ENCODE measurements around the gene BCAS1.
"Not testable (repeated sequence)": the region's sequence is repeated elsewhere in the genome, so short reads cannot be mapped to it uniquely, and the experiment has no call there.

The BCAS1 gene

DNA sequence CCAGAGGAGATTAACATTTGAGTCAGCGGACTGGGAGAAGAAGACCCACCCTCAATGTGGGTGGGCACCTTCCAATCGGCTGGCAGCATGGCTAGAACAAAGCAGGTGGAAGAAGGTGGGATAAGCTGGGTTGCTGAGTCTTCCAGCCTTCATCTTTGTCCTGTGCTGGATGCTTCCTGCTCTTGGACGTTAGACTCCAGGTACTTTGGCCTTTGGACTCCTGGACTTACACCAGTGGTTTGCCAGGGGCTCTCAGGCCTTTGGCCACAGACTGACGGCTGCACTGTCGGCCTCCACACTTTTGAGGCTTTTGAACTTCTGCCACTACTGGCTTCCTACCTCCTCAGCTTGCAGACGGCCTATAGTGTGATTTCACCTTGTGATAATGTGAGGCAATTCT, 50.8 kb downstream of the BCAS1 start:
- DNase-seq (ENCODE audit: extremely low read depth, low read depth): no peak
- TF ChIP-seq, protein P1, sequence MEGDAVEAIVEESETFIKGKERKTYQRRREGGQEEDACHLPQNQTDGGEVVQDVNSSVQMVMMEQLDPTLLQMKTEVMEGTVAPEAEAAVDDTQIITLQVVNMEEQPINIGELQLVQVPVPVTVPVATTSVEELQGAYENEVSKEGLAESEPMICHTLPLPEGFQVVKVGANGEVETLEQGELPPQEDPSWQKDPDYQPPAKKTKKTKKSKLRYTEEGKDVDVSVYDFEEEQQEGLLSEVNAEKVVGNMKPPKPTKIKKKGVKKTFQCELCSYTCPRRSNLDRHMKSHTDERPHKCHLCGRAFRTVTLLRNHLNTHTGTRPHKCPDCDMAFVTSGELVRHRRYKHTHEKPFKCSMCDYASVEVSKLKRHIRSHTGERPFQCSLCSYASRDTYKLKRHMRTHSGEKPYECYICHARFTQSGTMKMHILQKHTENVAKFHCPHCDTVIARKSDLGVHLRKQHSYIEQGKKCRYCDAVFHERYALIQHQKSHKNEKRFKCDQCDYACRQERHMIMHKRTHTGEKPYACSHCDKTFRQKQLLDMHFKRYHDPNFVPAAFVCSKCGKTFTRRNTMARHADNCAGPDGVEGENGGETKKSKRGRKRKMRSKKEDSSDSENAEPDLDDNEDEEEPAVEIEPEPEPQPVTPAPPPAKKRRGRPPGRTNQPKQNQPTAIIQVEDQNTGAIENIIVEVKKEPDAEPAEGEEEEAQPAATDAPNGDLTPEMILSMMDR (IDR thresholded peaks at IDR 0.05; ENCODE audit: low read depth, low read length, missing control alignments): no peak

DNA sequence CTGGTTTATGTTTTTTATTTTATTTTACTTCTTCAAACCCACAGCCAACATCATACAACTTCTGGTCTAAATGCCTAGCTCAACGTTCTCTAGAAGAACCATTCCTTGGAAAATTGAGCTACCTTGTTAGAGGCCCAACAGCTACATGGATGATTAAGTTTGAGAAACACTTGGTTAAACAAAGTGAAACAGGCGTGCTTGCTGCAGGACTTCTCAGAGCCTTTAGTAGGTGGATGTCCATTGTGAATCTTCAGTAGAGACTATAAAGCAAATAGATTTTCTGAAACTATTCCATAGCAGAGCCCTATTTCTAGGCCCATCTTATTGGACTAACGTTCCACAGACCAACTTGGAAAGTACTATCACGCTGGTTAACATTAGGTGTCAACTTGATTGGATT, 51.3 kb downstream of the BCAS1 start:
- DNase-seq (ENCODE audit: extremely low read depth, low read depth): no peak
- TF ChIP-seq, protein P1 (IDR thresholded peaks at IDR 0.05; ENCODE audit: low read depth, low read length, missing control alignments): no peak
- H3K4me3 ChIP-seq (replicated peaks; ENCODE audit: low read depth, low read length): no peak overlapping the region

More for the DNA sequence above, 50.8 kb downstream of the BCAS1 start:
- no peak overlapping the region for H3K4me3 ChIP-seq (replicated peaks; ENCODE audit: low read depth, low read length)

DNA sequence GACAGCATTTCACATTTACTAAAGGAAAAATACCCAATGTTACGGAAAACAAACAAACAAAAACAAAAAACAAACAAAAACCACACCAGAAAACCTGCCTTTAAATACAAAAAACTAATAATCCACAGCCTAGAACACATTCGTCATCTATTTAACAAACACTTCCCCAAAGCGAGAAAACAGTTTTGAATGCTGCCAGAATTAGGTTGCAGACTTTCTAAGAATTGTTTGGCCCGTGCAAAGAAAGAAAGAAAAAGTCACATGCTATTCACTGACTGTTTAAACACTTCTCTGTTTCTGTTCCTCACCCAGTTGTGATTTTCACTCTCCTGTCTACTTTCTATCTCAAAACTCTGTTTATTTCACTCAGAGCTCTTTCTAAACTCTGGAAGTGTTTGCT, 52.5 kb downstream of the BCAS1 start:
- DNase-seq (ENCODE audit: extremely low read depth, low read depth): no peak
- H3K4me3 ChIP-seq (replicated peaks; ENCODE audit: low read depth, low read length): no peak overlapping the region
- TF ChIP-seq, protein P1 (IDR thresholded peaks at IDR 0.05; ENCODE audit: low read depth, low read length, missing control alignments): no peak

DNA sequence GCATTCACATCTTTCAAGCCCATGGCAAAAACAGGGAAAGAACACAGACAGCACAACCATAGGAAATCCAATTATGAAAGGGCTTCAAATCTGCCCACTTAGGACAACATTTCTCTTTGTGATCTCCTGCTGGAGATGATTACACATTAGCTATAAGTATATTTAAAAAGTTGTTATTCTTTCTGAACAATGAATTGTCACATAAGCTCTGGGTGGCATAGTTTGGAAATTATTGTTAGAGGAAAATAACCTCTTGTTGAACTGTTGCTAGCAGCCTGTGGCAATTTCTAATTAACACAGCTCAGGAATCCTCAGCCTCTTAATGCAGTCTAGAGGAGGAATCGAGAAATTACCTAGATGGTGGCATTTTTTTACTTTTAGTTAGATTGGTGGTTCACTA, 54.9 kb downstream of the BCAS1 start:
- TF ChIP-seq, protein P1 (IDR thresholded peaks at IDR 0.05; ENCODE audit: low read depth, low read length, missing control alignments): no peak
- H3K4me3 ChIP-seq (replicated peaks; ENCODE audit: low read depth, low read length): no peak overlapping the region
- DNase-seq (ENCODE audit: extremely low read depth, low read depth): no peak

DNA sequence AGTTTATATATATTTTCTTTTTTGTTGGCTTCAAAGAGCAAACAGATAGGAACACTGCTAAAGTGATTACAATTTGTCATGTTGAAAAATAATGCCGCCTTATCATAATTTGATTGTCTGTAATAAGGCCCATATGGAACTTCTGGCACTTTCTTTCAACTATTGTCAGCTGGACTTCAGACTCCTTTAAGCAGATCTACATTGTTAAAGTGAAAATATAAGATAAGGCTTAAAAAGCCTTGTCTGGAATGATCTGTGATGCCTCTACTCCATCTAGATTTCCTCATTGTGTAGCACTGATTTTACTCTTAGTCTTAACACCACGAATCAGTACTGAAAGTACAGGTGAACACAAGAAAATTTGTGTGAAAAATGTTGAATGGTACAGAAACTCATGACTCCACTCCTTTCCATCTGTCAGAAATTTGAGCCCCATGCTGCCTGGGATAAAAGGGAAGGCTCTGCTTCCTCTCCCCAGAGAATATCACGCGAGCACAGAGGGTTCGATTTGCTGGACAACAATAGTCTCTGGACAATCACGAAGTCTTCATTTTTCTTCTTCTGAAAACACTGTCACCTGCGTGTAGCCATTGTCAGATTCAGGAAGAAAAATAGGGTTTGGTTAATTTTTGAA, 56.0 kb downstream of the BCAS1 start:
- H3K4me3 ChIP-seq (replicated peaks; ENCODE audit: low read depth, low read length): no peak overlapping the region
- no peak for DNase-seq (ENCODE audit: extremely low read depth, low read depth)
- TF ChIP-seq, protein P1 (IDR thresholded peaks at IDR 0.05; ENCODE audit: low read depth, low read length, missing control alignments): no peak

DNA sequence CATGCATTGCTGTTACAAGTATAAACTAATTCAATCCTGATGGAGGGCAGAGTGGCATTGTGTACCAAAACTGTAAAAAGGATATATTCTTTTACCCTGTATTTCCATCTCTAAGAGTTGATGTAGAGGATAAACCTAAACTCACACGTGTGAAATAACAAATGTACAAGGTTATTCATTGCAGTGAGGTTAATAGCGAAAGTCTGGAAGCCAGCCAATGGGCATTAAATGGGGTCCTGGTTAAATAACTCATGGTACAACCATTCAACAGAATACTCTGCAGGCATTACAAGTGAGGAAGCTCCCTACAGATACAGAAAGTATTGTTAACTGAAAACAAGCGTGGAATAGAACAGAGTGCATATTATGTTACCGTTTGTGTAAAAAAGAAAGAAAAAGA, 56.9 kb downstream of the BCAS1 start:
- TF ChIP-seq, protein P1 (IDR thresholded peaks at IDR 0.05; ENCODE audit: low read depth, low read length, missing control alignments): no peak
- no peak overlapping the region for H3K4me3 ChIP-seq (replicated peaks; ENCODE audit: low read depth, low read length)
- no peak for DNase-seq (ENCODE audit: extremely low read depth, low read depth)

DNA sequence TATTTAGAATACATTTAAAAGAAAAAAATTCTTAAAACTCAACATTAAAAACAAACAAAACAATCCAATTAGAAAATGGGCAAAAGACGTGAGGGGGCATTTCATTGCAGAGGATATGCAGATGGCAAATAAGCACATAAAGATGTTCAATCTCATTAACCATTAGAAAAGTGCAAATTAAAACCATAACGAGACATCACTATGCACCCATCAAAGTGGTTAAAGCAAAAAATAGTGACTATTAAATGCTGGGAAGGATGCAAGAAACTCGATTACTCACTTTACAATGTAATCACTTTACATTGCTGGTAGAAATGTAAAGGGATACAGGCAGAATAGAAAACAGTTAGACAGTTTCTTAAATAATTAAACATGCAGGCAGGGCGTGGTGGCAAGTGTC, 59.0 kb downstream of the BCAS1 start:
- H3K4me3 ChIP-seq (replicated peaks; ENCODE audit: low read depth, low read length): no peak overlapping the region
- no peak for DNase-seq (ENCODE audit: extremely low read depth, low read depth)
- TF ChIP-seq, protein P1 (IDR thresholded peaks at IDR 0.05; ENCODE audit: low read depth, low read length, missing control alignments): no peak

DNA sequence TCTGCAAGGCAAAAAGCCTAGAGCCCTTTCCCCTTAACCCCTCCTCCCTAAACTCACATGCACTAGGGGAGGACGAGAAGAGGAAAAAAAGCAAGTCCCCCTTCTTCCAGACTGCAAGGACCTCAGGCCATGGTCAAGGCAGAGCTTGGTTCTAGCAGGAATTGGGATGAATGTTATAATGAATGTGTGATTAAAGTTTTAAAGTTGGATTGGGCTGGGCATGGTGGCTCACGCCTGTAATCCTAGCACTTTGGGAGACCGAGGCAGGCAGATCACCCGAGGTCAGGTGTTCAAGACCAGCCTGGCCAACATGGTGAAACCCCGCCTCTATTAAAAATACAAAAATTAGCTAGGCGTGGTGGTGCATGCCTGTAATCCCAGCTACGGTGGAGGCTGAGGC, 64.2 kb downstream of the BCAS1 start:
- H3K4me3 ChIP-seq (replicated peaks; ENCODE audit: low read depth, low read length); DNase-seq (ENCODE audit: extremely low read depth, low read depth): not testable (repeated sequence)

Data from HFF-Myc (cell line).